IMR-90 (cell line): ENCODE results near the gene GAS2L3.

Experiments used
- BHLHE40 ChIP-seq: fragments of 150-350 bp; IDR thresholded peaks from 2 replicates; pipeline ENCODE4 v1.6.1; 2016; ENCODE audit warnings: mild to moderate bottlenecking, low read depth, low read length
- MAZ ChIP-seq: IDR thresholded peaks from 2 replicates; pipeline ENCODE4 v1.6.1; 2012; ENCODE audit warnings: low read depth, mild to moderate bottlenecking, low read length, improper control_type of control experiment, moderate library complexity, borderline replicate concordance
- NFE2L2 ChIP-seq: fragments of 150-350 bp; IDR thresholded peaks from 2 replicates; pipeline ENCODE4 v1.6.1; 2016; ENCODE audit warnings: low read depth, mild to moderate bottlenecking, low read length
- POLR2A ChIP-seq: IDR thresholded peaks from 2 replicates; pipeline ENCODE4 v1.6.1; 2012; ENCODE audit warnings: mild to moderate bottlenecking, low read depth, low read length
- RAD21 ChIP-seq: IDR thresholded peaks from 2 replicates; pipeline ENCODE4 v1.6.1; 2012; ENCODE audit warnings: low read length, improper control_type of control experiment
- RCOR1 ChIP-seq: IDR thresholded peaks from 2 replicates; pipeline ENCODE4 v1.6.1; 2012; ENCODE audit warnings: mild to moderate bottlenecking, low read length, improper control_type of control experiment; ENCODE audit not compliant: insufficient replicate concordance
- RFX5 ChIP-seq: IDR thresholded peaks from 2 replicates; pipeline ENCODE4 v1.8.0; 2012; ENCODE audit warnings: low read depth, mild to moderate bottlenecking, low read length, moderate library complexity
- SMC3 ChIP-seq: fragments of 150-350 bp; IDR thresholded peaks from 2 replicates; pipeline ENCODE4 v1.6.1; 2016; ENCODE audit warnings: low read depth, mild to moderate bottlenecking, antibody characterized with exemption, low read length, moderate library complexity
- TF ChIP-seq, protein P1 (sequence below): conservative IDR thresholded peaks from 2 replicates; pipeline ENCODE4 v1.5.1; 2012; ENCODE audit warnings: mild to moderate bottlenecking, low read depth, low read length, improper control_type of control experiment
- TF ChIP-seq, protein P2 (sequence below): fragments of 150-350 bp; IDR thresholded peaks from 2 replicates; pipeline ENCODE4 v1.6.1; 2017; ENCODE audit warnings: mild to moderate bottlenecking, antibody characterized with exemption, low read length, low read depth

DNA sequence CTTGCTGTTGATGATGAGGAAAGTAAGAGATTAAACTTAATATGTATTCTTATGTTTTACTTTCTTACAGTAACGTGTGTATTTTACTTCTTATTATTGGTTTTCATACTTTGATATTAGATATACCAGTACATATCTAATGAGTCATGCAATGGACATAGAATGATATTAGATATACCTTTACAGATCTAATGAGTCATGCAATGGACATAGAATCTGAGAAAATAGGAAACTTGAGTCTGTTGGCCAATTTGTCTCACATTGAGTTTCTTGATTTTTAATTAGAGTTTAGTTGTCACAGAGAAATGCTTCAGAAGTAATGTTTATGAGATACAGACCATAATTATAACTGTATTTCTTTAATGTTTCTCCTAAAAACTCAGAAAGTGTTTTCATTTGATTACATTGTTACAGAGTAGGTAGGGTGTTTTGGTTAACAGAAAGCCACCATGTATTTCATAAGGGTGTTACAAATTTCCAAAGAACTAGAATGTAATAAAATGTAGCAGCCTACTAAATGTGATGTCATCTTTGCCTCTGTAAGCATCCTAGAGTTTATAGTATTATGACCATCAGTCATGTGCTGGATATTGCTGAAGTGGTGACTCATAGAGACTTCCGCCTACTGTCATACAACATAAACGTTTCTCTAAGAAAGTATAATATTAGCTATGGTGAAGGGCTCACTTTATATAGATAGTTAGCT is 3.0 kb downstream of the GAS2L3 start:
- TF ChIP-seq, protein P1, sequence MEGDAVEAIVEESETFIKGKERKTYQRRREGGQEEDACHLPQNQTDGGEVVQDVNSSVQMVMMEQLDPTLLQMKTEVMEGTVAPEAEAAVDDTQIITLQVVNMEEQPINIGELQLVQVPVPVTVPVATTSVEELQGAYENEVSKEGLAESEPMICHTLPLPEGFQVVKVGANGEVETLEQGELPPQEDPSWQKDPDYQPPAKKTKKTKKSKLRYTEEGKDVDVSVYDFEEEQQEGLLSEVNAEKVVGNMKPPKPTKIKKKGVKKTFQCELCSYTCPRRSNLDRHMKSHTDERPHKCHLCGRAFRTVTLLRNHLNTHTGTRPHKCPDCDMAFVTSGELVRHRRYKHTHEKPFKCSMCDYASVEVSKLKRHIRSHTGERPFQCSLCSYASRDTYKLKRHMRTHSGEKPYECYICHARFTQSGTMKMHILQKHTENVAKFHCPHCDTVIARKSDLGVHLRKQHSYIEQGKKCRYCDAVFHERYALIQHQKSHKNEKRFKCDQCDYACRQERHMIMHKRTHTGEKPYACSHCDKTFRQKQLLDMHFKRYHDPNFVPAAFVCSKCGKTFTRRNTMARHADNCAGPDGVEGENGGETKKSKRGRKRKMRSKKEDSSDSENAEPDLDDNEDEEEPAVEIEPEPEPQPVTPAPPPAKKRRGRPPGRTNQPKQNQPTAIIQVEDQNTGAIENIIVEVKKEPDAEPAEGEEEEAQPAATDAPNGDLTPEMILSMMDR, result no peak
- TF ChIP-seq POLR2A, result no peak
- no peak for TF ChIP-seq NFE2L2
- TF ChIP-seq MAZ, result no peak
- no peak for TF ChIP-seq RCOR1
- no peak for TF ChIP-seq RAD21
- TF ChIP-seq, protein P2, sequence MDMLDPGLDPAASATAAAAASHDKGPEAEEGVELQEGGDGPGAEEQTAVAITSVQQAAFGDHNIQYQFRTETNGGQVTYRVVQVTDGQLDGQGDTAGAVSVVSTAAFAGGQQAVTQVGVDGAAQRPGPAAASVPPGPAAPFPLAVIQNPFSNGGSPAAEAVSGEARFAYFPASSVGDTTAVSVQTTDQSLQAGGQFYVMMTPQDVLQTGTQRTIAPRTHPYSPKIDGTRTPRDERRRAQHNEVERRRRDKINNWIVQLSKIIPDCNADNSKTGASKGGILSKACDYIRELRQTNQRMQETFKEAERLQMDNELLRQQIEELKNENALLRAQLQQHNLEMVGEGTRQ, result peak; percentile 82
- no peak for TF ChIP-seq RFX5
- no peak for TF ChIP-seq SMC3
- TF ChIP-seq BHLHE40, result peak; percentile 94
